GM18873 (cell line): Measurements from ENCODE around the gene RAB13.

Source experiments
- ATAC-seq: cut with Tn5 transposase; IDR thresholded peaks from one replicate; pipeline ENCODE4 v1.9.1; 2021; ENCODE audit warnings: mild to moderate bottlenecking, moderate library complexity, moderate number of reproducible peaks; ENCODE audit not compliant: unreplicated experiment, low FRiP score

RAB13 gene

GRCh38 chr1:153936011-153936802 is 49.9 kb downstream of the RAB13 start:
- ATAC-seq: no peak

GRCh38 chr1:153934746-153935145 is 51.4 kb downstream of the RAB13 start:
- no peak for ATAC-seq

- no peak for ATAC-seq
These were observed 52.2 kb downstream of the RAB13 start for GRCh38 chr1:153933955-153934354.

GRCh38 chr1:153933430-153933829 is 52.7 kb downstream of the RAB13 start:
- ATAC-seq: no peak

- ATAC-seq: no peak
These were observed 53.7 kb downstream of the RAB13 start for GRCh38 chr1:153932156-153933131.
